Uterus (tissue), 4 donors: ENCODE data around the gene USP44. TPM values are rescaled to one million over a fixed set of nuclear protein-coding genes. Genes with fewer than 3 reads are reported as not detected.
A peak's percentile ranks its signal among the peaks of the same experiment; 100 is the strongest.

Source experiments
- DNase-seq, 2 donors: peaks; one replicate each; pipeline ENCODE4 v3.0.0-alpha.2; 2019 to 2020
- H3K27ac ChIP-seq, 2 donors: fragments of 200-600 bp; sonication (generic); 1 replicate in 1 of 2; 2 replicates in 1 of 2; pipeline ENCODE4 v1.5.1; 2016 to 2018
- H3K27me3 ChIP-seq, 2 donors: fragments of 200-600 bp; sonication (generic); one replicate each; pipeline ENCODE4 v1.5.1; 2018 to 2019; ENCODE audit warnings: control low read depth in 1 of 2
- H3K36me3 ChIP-seq, 2 donors: fragments of 200-600 bp; sonication (generic); one replicate each; pipeline ENCODE4 v1.5.1; 2019; ENCODE audit warnings: control low read depth in 1 of 2
- H3K4me1 ChIP-seq, 2 donors: fragments of 200-600 bp; sonication (generic); one replicate each; pipeline ENCODE4 v1.5.1; 2018 to 2019; ENCODE audit warnings: control low read depth in 1 of 2
- H3K4me3 ChIP-seq, 2 donors: fragments of 200-600 bp; sonication (generic); 1 replicate in 1 of 2; 2 replicates in 1 of 2; pipeline ENCODE4 v1.5.1; 2018 to 2019; ENCODE audit warnings: mild to moderate bottlenecking in 1 of 2
- H3K9me3 ChIP-seq, 2 donors: fragments of 200-600 bp; sonication (generic); one replicate each; pipeline ENCODE4 v1.5.1; 2019; ENCODE audit warnings: control low read depth in 1 of 2
- POLR2A ChIP-seq, 2 donors: fragments of 450-650 bp; IDR thresholded peaks; one replicate each; pipeline ENCODE4 v1.6.1; 2016; ENCODE audit warnings: antibody characterized with exemption in 2 of 2, mild to moderate bottlenecking in 1 of 2, moderate library complexity in 1 of 2
- intact Hi-C: fragments of 100-400 bp; cut with DNase I; formaldehyde crosslinking; loops from one replicate; pipeline ENCODE4 v1.15.1; 2023; ENCODE audit warnings: low total_unique reads
- total RNA-seq, 4 donors: library from RNA; depleted of rRNA in 3 of 4; stranded (reverse); fragments of >200 nt in 3 of 4; gene quantifications; one replicate each; pipeline versions ENCODE4 v1.1.0 to v1.2.4, GENCODE V29; 2014 to 2023
- TF ChIP-seq, protein P1 (sequence below), 4 experiments: fragments of 200-600 bp in 2 of 4; fragments of 450-650 bp in 2 of 4; sonication (generic) in 2 of 4; IDR thresholded peaks; one replicate each; pipeline ENCODE4 v1.5.1; 2016 to 2019; ENCODE audit warnings: antibody characterized with exemption in 4 of 4, mild to moderate bottlenecking in 2 of 4, moderate library complexity in 1 of 4
- donor health status: DM: yes; HTN: yes; CAD: no.

USP44 gene
- total RNA-seq, 4 donors from 2014 or later: 2.6 to 7.7 (median 5.0) TPM

DNA sequence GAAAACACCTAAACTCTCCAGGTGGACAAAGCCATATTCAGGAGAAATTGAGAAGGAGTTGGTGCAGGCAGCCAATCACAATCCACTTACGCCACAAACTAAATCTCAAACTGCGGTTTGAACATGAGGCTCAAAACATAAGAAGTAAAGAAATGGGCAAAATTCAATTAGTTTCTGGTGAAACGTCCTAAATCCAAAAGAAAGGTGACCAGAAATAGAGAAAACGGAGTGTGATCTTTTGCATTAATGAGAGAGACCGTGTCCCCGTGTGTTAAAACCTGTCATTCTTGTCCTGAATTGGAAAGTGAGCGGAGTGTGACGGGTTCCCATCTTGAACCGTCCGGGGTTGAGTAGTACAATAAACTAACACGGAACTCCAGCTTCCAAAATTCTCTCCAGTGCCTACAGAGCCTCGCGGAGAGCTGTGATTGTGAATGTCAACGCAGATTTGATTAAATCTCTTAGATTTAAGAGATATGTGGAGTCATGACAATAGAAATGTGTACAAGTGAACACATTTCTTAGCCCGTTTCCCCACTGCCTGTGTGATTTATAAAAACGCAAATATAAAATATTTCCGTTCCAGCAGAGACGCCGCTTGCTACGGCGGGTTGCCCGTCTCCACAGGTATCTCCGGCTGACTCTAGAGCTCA, 77.9 kb downstream of the USP44 start:
- Histone ChIP-seq H3K9me3 (no peaks in the 10 kb centered on the region), H3K27me3 (no peaks in the 10 kb centered on the region), H3K4me1 (peaks cover 0 to 7% of the 10 kb centered on the region in 2 donors), H3K4me3 (peak overlapping the region; percentile 78 to 90), H3K27ac (peak overlapping the region; percentile 89 to 93), H3K36me3 (no peaks in the 10 kb centered on the region)
- TF ChIP-seq, protein P1, sequence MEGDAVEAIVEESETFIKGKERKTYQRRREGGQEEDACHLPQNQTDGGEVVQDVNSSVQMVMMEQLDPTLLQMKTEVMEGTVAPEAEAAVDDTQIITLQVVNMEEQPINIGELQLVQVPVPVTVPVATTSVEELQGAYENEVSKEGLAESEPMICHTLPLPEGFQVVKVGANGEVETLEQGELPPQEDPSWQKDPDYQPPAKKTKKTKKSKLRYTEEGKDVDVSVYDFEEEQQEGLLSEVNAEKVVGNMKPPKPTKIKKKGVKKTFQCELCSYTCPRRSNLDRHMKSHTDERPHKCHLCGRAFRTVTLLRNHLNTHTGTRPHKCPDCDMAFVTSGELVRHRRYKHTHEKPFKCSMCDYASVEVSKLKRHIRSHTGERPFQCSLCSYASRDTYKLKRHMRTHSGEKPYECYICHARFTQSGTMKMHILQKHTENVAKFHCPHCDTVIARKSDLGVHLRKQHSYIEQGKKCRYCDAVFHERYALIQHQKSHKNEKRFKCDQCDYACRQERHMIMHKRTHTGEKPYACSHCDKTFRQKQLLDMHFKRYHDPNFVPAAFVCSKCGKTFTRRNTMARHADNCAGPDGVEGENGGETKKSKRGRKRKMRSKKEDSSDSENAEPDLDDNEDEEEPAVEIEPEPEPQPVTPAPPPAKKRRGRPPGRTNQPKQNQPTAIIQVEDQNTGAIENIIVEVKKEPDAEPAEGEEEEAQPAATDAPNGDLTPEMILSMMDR (IDR thresholded peaks at IDR 0.05): no peak
- no peak for TF ChIP-seq POLR2A (IDR thresholded peaks at IDR 0.05)
- intact Hi-C loops: no loop called here
- DNase-seq: peak; percentile 25 to 44

DNA sequence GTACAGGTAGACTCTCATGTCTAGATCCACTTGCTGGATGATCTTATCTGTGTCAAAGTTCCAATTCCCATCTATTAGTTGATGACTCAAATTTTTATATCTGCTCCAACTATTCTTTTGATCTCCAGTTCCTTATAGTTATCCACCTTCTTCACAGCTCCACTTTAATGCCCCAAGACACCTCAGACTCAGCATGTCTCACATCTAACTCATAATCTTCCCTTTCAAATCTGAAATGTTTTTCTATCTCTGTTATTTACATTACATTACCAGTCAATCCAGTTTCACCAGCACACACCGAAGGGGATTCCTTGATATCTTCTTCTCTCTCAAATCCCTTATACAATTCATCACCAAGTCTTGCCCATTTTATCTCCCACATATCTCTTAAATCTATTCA, 81.0 kb downstream of the USP44 start:
- Histone ChIP-seq H3K9me3 (no peaks in the 10 kb centered on the region), H3K4me3 (no peak overlapping the region), H3K4me1 (no peaks in the 10 kb centered on the region), H3K27ac (no peak overlapping the region), H3K27me3 (no peaks in the 10 kb centered on the region), H3K36me3 (no peaks in the 10 kb centered on the region)
- no peak for DNase-seq
- intact Hi-C loops: no loop called here
- no peak for TF ChIP-seq POLR2A (IDR thresholded peaks at IDR 0.05)
- TF ChIP-seq, protein P1 (IDR thresholded peaks at IDR 0.05): no peak

Other genes starting within 250 kb of the USP44 start
- 100 to 1,000 TPM in 1 of 4 donors, 10 to 100 TPM in 3; 25.9 to 544 (median 72.8) TPM for gene METAP2, start 77.3 kb downstream of the USP44 start, total RNA-seq
- 10 to 100 TPM; 16.6 to 86.8 (median 28.2) TPM for gene NTN4, start 239.3 kb upstream of the USP44 start, total RNA-seq